ENCODE measurements around the gene OSTN. TPM values are rescaled to one million over a fixed set of nuclear protein-coding genes. Genes with fewer than 3 reads are reported as not detected.

The OSTN gene
- total RNA-seq, 4 donors from 2014 or later = not detected

DNA sequence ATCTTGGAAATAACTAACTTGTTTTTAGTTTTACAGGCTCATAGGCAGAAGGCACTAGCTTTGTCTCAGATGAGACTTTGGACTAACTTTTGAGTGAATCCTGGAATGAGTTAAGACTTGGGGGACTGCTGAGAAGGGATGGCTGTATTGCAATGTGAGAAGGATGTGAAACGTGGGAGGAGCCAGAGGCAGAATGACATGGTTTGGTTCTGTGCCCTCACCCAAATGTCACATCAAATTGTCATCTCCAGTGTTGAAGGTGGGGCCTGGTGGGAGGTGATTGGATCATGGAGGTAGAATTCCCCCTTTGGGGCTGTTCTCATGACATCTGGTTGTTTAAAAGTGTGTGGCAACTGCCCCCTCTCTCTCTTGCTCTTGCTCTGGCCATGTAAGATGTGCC lies 101.4 kb downstream of the OSTN start:
- Histone ChIP-seq H3K36me3 (no peaks in the 10 kb centered on the region), H3K27me3 (no peaks in the 10 kb centered on the region), H3K27ac (no peak overlapping the region), H3K4me3 (no peak overlapping the region), H3K4me1 (no peaks in the 10 kb centered on the region), H3K9me3 (no peaks in the 10 kb centered on the region)
- WGBS, 2 donors = 52 to 64% methylated on average over 1 of the region's 1 CpG
- no peak for TF ChIP-seq POLR2A (IDR thresholded peaks at IDR 0.05)
- TF ChIP-seq, protein P1, sequence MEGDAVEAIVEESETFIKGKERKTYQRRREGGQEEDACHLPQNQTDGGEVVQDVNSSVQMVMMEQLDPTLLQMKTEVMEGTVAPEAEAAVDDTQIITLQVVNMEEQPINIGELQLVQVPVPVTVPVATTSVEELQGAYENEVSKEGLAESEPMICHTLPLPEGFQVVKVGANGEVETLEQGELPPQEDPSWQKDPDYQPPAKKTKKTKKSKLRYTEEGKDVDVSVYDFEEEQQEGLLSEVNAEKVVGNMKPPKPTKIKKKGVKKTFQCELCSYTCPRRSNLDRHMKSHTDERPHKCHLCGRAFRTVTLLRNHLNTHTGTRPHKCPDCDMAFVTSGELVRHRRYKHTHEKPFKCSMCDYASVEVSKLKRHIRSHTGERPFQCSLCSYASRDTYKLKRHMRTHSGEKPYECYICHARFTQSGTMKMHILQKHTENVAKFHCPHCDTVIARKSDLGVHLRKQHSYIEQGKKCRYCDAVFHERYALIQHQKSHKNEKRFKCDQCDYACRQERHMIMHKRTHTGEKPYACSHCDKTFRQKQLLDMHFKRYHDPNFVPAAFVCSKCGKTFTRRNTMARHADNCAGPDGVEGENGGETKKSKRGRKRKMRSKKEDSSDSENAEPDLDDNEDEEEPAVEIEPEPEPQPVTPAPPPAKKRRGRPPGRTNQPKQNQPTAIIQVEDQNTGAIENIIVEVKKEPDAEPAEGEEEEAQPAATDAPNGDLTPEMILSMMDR (IDR thresholded peaks at IDR 0.05) = no peak
- no peak for TF ChIP-seq EP300 (IDR thresholded peaks at IDR 0.05)
- no peak for DNase-seq (ENCODE audit: low spot score in 2 of 2)

DNA sequence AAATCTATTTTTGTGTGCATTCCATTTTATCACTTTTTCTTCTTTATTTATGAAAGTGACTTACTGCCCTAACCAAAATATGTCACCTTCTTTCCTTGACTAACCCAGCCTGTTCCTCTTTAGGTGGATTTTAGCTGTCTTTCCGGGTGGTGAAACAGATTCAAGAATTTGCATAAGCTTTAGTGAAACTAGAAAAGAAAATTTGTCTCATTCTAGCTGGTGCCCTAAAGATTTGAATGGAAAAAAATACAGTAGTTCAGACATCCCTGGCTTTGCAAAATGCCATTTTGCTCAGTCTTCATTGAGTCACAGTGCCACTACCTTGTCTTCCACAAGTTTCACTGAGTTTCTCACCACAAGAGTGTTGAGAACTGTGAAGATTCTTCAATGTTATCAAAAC lies 102.0 kb downstream of the OSTN start:
- DNase-seq (ENCODE audit: low spot score in 2 of 2) = no peak
- no peak for TF ChIP-seq EP300 (IDR thresholded peaks at IDR 0.05)
- no peak for TF ChIP-seq POLR2A (IDR thresholded peaks at IDR 0.05)
- TF ChIP-seq, protein P1 (IDR thresholded peaks at IDR 0.05) = no peak

GRCh38 chr3:191301782-191302411 lies 102.9 kb downstream of the OSTN start:
- no peaks in the 10 kb centered on the region for H3K4me1 ChIP-seq
- H3K36me3 ChIP-seq = no peaks in the 10 kb centered on the region
- H3K27me3 ChIP-seq = no peaks in the 10 kb centered on the region
- no peak overlapping the region for H3K27ac ChIP-seq
- WGBS, 2 donors = 94 to 97% methylated on average over 5 of the region's 5 CpGs
- H3K9me3 ChIP-seq = no peaks in the 10 kb centered on the region
- no peak for DNase-seq (ENCODE audit: low spot score in 2 of 2)
- TF ChIP-seq EP300 (IDR thresholded peaks at IDR 0.05) = no peak
- TF ChIP-seq, protein P1 (IDR thresholded peaks at IDR 0.05) = no peak
- no peak for TF ChIP-seq POLR2A (IDR thresholded peaks at IDR 0.05)
- H3K4me3 ChIP-seq = no peak overlapping the region

More for the DNA sequence above, 102.0 kb downstream of the OSTN start:
- Histone ChIP-seq H3K27me3 (no peaks in the 10 kb centered on the region), H3K9me3 (no peaks in the 10 kb centered on the region), H3K36me3 (no peaks in the 10 kb centered on the region), H3K4me1 (no peaks in the 10 kb centered on the region), H3K27ac (no peak overlapping the region), H3K4me3 (no peak overlapping the region)
- WGBS, 2 donors = 78 to 87% methylated on average over 1 of the region's 1 CpG

- WGBS, 2 donors = 58 to 74% methylated on average over 2 of the region's 2 CpGs
- Histone ChIP-seq H3K27ac (no peak overlapping the region), H3K27me3 (no peaks in the 10 kb centered on the region), H3K9me3 (no peaks in the 10 kb centered on the region), H3K4me1 (no peaks in the 10 kb centered on the region), H3K36me3 (no peaks in the 10 kb centered on the region), H3K4me3 (no peak overlapping the region)
- DNase-seq (ENCODE audit: low spot score in 2 of 2) = no peak
- TF ChIP-seq, protein P1 (IDR thresholded peaks at IDR 0.05) = no peak
- TF ChIP-seq POLR2A (IDR thresholded peaks at IDR 0.05) (no peak), EP300 (IDR thresholded peaks at IDR 0.05) (no peak)
These were observed 103.4 kb downstream of the OSTN start for GRCh38 chr3:191302451-191302850.

DNA sequence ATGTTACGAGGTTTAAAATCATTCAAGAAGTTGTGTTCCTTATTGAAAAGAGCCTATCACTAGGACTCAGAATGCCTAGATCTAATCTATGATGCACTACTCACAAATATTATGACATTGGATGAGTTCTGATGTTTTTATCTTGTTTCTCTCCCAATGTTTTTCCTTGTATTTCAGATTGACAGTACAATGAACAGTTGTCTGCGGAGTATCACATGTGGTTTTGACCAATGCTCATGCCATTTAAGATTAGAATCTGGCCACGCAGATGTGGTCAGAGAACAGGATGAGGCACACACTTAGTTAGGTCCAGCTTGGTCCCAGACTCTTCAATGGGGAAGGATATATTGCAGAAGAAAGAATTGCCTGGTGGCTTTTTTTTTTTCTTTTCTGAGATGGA lies 104.6 kb downstream of the OSTN start:
- H3K36me3 ChIP-seq = no peaks in the 10 kb centered on the region
- no peaks in the 10 kb centered on the region for H3K4me1 ChIP-seq
- no peaks in the 10 kb centered on the region for H3K9me3 ChIP-seq
- no peak overlapping the region for H3K4me3 ChIP-seq
- no peak overlapping the region for H3K27ac ChIP-seq
- no peak for DNase-seq (ENCODE audit: low spot score in 2 of 2)
- WGBS, 2 donors = 80 to 86% methylated on average over 3 of the region's 3 CpGs
- H3K27me3 ChIP-seq = no peaks in the 10 kb centered on the region
- TF ChIP-seq, protein P1 (IDR thresholded peaks at IDR 0.05) = no peak
- TF ChIP-seq EP300 (IDR thresholded peaks at IDR 0.05) (no peak), POLR2A (IDR thresholded peaks at IDR 0.05) (no peak)

Measured in tibial nerve (tissue), 4 donors.